Adrenal gland (tissue), 5 donors: ENCODE data around the gene SULF2.

Source experiments
- POLR2A ChIP-seq, 2 donors: fragments of 450-650 bp; IDR thresholded peaks; one replicate each; pipeline ENCODE4 v1.6.1; 2017; ENCODE audit warnings: antibody characterized with exemption in 2 of 2, mild to moderate bottlenecking in 2 of 2, moderate library complexity in 1 of 2
- TF ChIP-seq, protein P1 (sequence below), 6 experiments: fragments of 450-650 bp in 4 of 6; fragments of 200-600 bp in 2 of 6; sonication (generic) in 1 of 6; IDR thresholded peaks; 1 replicate in 5 of 6; 2 replicates in 1 of 6; pipeline versions ENCODE4 v1.5.1 to v1.8.0; 2016 to 2021; ENCODE audit warnings: antibody characterized with exemption in 6 of 6, mild to moderate bottlenecking in 2 of 6, moderate library complexity in 1 of 6
- donor health status: DM: no; HTN: no; CAD: no.

DNA sequence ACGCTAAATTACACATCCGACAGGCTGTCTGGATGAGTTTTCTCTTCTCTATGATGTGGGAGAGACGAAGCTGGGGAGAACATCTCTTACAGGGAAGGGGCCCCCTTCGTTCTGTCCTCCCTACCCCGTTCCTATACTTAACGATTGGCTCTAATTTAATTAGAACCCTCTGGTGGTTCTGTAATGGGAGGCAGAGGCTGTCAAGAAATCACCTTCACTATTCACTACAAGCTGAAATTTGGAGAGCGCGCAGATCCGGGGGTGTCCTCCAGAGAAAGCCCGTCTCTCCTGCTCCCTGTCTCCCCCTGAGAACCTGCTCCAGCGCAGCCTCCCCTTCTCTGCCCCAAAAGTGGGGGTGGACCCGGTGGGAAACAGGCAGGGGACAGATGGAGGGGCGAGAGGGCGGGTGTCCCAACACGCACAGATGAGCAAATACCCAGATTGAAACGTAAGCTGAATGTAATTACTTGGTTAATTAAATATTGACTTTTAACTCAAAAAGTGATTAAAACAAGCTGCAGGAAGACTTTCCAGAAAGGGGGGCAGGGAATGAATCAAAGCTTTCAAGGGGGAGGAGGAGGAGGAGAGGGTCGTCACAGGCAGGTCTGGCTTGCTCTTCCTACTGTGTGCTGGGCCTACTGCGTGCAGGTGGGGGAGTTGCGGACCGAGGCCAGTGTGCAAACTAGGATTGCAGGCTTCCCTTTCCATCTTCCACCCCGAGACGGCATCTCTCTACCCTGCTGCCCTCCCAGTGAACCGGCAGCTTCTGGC, 1.3 kb downstream of the SULF2 start:
- TF ChIP-seq, protein P1, sequence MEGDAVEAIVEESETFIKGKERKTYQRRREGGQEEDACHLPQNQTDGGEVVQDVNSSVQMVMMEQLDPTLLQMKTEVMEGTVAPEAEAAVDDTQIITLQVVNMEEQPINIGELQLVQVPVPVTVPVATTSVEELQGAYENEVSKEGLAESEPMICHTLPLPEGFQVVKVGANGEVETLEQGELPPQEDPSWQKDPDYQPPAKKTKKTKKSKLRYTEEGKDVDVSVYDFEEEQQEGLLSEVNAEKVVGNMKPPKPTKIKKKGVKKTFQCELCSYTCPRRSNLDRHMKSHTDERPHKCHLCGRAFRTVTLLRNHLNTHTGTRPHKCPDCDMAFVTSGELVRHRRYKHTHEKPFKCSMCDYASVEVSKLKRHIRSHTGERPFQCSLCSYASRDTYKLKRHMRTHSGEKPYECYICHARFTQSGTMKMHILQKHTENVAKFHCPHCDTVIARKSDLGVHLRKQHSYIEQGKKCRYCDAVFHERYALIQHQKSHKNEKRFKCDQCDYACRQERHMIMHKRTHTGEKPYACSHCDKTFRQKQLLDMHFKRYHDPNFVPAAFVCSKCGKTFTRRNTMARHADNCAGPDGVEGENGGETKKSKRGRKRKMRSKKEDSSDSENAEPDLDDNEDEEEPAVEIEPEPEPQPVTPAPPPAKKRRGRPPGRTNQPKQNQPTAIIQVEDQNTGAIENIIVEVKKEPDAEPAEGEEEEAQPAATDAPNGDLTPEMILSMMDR (IDR thresholded peaks at IDR 0.05) = no peak
- TF ChIP-seq POLR2A (IDR thresholded peaks at IDR 0.05) = no peak
